Fibroblast of the aortic adventitia (primary cell): ENCODE results near the gene SLC25A41. TPM values are rescaled to one million over a fixed set of nuclear protein-coding genes. Genes with fewer than 3 reads are reported as not detected.
A peak's percentile ranks its signal among the peaks of the same experiment; 100 is the strongest.

Experiments used
- DNase-seq: peaks from one replicate; pipeline ENCODE4 v3.0.0-alpha.2; 2010; ENCODE audit warnings: low read depth
- H3K4me3 ChIP-seq: 2 replicates; pipeline ENCODE4 v1.5.1; 2011; ENCODE audit warnings: low read depth, mild to moderate bottlenecking, control low read depth, low read length, moderate library complexity
- total RNA-seq: library from RNA; depleted of rRNA; stranded (reverse); fragments of >200 nt; gene quantifications from 2 replicates; pipeline ENCODE4 v1.2.3, GENCODE V29; 2012; ENCODE audit warnings: low replicate concordance
- TF ChIP-seq, protein P1 (sequence below): IDR thresholded peaks from 2 replicates; pipeline ENCODE4 v1.5.1; 2011; ENCODE audit warnings: mild to moderate bottlenecking, low read length, control low read depth, inconsistent platforms; ENCODE audit not compliant: insufficient read depth

The SLC25A41 gene
- total RNA-seq, 1 donor = not detected

GRCh38 chr19:6393983-6394412, 39.6 kb downstream of the SLC25A41 start:
- H3K4me3 ChIP-seq = peak overlapping the region; percentile 85
- TF ChIP-seq, protein P1, sequence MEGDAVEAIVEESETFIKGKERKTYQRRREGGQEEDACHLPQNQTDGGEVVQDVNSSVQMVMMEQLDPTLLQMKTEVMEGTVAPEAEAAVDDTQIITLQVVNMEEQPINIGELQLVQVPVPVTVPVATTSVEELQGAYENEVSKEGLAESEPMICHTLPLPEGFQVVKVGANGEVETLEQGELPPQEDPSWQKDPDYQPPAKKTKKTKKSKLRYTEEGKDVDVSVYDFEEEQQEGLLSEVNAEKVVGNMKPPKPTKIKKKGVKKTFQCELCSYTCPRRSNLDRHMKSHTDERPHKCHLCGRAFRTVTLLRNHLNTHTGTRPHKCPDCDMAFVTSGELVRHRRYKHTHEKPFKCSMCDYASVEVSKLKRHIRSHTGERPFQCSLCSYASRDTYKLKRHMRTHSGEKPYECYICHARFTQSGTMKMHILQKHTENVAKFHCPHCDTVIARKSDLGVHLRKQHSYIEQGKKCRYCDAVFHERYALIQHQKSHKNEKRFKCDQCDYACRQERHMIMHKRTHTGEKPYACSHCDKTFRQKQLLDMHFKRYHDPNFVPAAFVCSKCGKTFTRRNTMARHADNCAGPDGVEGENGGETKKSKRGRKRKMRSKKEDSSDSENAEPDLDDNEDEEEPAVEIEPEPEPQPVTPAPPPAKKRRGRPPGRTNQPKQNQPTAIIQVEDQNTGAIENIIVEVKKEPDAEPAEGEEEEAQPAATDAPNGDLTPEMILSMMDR = no peak
- no peak for DNase-seq

DNA sequence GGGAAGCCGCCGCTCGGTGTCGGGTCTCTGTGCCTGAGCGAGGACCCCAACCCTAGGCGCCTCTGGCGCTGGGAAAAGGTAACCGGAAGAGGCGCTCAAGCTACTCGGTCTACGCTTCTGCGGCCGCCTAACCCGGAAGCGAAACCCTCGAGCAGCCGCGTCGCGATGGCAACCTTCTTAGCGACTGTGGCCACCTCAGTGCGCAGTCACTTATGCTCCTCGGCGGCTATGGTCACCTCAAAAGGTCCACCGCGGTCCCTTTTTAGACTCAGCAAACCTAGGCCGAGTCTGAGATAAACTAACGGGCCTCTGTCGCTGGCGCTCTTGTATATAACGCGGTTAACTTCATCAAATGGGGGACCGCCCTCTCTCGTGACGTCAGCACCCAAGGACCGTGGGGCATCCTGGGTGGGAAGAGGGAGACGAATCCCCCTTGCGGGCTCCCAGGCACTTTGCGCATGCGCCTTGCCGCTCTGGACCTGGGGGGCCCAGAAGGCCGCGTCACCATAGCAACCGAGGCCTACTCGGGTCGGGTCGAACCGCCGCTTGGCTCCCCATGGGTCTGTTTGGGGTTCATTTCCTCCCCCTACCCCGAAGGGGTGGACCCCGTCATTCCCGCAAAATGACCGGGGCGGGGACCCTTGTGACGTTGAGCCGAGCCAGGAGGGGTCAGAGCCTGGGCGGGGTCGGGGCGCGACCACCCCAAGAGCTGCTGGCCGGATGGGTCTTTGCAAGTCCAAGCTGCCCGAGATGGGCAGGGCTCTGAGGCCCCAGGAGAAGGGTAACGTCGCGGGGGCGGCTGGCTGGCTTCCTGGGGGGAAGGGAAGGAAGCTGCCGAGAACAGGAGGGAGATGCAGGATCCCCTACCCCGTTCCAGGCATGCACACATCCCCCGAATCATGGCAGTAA, 40.2 kb downstream of the SLC25A41 start, which contains the start of gene GTF2F1:
Gene GTF2F1 (minus strand): TSS at position 91 of the 909 bp plus-strand sequence. CDS start 169 bp downstream, outside the sequence.
- DNase-seq = peak; percentile 96
- TF ChIP-seq, protein P1 = peak; percentile 29
- peak within 1 kb of the TSS; percentile 85 for H3K4me3 ChIP-seq

GRCh38 chr19:6392221-6393073, 41.1 kb downstream of the SLC25A41 start:
- TF ChIP-seq, protein P1 = no peak
- DNase-seq = no peak
- H3K4me3 ChIP-seq = peak overlapping the region; percentile 85

DNA sequence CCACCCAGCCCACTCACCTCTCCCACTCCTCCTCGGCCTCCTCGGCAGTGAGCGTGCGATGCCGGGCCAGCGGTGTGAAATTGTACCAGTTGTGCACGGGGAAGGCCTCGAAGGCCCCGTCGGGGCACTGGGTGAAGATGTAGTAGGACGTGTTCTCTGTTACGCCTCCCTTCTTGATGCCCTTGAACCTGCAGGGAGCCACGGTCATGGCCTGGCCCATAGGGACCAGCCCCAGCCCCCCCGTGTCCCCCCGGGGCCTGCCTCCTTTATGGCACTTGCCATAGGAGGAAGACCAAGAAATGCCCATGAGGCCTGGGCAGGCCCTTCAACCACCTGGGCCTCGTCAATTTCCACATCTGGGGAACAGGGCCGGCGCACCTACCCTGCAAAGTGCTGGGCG, 46.2 kb downstream of the SLC25A41 start:
- H3K4me3 ChIP-seq = no peak overlapping the region
- TF ChIP-seq, protein P1 = no peak
- no peak for DNase-seq

GRCh38 chr19:6384381-6384780, 49.2 kb downstream of the SLC25A41 start:
- no peak overlapping the region for H3K4me3 ChIP-seq
- DNase-seq = no peak
- TF ChIP-seq, protein P1 = no peak

DNA sequence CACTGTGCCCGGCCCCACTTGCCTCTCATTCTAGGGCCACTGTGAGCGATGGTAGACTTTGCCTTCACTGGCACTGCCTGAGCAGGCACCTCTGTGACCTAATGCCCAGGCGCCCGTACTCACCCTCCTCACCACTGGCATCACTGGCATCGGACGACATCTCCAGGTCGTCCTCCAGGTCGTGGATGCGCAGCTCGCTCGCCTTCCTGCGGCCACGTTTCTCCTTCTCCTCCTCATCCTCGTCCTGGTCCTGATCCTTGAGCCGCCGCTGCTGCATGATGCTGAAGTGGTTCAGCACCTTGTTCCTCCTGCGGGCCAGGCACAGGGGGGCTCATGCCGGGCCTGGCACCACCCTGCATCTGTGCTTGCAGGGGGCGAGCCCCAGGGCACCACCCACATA, 50.4 kb downstream of the SLC25A41 start:
- no peak overlapping the region for H3K4me3 ChIP-seq

More for the DNA sequence above, 50.4 kb downstream of the SLC25A41 start:
- no peak for DNase-seq
- TF ChIP-seq, protein P1 = no peak
